ENCODE results near the gene CALR3.
"Not testable (repeated sequence)": the region's sequence is repeated elsewhere in the genome, so short reads cannot be mapped to it uniquely, and the experiment has no call there.

Gene CALR3

GRCh38 chr19:16524991-16525734, 29.2 kb upstream of the CALR3 start:
- DNase-seq = no peak

GRCh38 chr19:16522559-16523377, 26.8 kb upstream of the CALR3 start:
- no peak for DNase-seq

GRCh38 chr19:16521715-16522289, 25.8 kb upstream of the CALR3 start:
- DNase-seq = no peak

- DNase-seq = no peak
Observed at GRCh38 chr19:16520986-16521624, 25.1 kb upstream of the CALR3 start.

GRCh38 chr19:16520074-16520973, 24.4 kb upstream of the CALR3 start:
- no peak for DNase-seq

- no peak for DNase-seq
Observed at GRCh38 chr19:16519230-16519687, 23.3 kb upstream of the CALR3 start.

- no peak for DNase-seq
Observed at GRCh38 chr19:16518483-16519229, 22.7 kb upstream of the CALR3 start.

GRCh38 chr19:16518061-16518460, 22.1 kb upstream of the CALR3 start:
- DNase-seq = no peak

- DNase-seq = no peak
Observed at GRCh38 chr19:16516923-16517610, 21.1 kb upstream of the CALR3 start.

- DNase-seq = no peak
Observed at GRCh38 chr19:16516381-16516780, 20.4 kb upstream of the CALR3 start.

GRCh38 chr19:16514383-16515019, 18.5 kb upstream of the CALR3 start:
- DNase-seq = no peak

GRCh38 chr19:16512611-16513010, 16.6 kb upstream of the CALR3 start:
- not testable (repeated sequence) for DNase-seq

GRCh38 chr19:16509141-16510061, 13.4 kb upstream of the CALR3 start:
- no peak for DNase-seq

GRCh38 chr19:16508546-16508945, 12.6 kb upstream of the CALR3 start:
- no peak for DNase-seq

GRCh38 chr19:16506961-16507360, 11.0 kb upstream of the CALR3 start:
- DNase-seq = no peak

GRCh38 chr19:16506161-16506560, 10.2 kb upstream of the CALR3 start:
- DNase-seq = not testable (repeated sequence)

- no peak for DNase-seq
Observed at GRCh38 chr19:16504271-16504670, 8.3 kb upstream of the CALR3 start.

- no peak for DNase-seq
Observed at GRCh38 chr19:16497837-16498236, 1.9 kb upstream of the CALR3 start.

- no peak for DNase-seq
Observed at GRCh38 chr19:16497042-16497441, 1.1 kb upstream of the CALR3 start.
